Hepatocyte (in vitro differentiated cells): ENCODE data around the gene FBXO47. TPM values are rescaled to one million over a fixed set of nuclear protein-coding genes. Genes with fewer than 3 reads are reported as not detected.

Source experiments
- DNase-seq: peaks from one replicate; pipeline ENCODE4 v3.0.0-alpha.2; 2016; ENCODE audit warnings: low spot score
- H2AFZ ChIP-seq: fragments of 200-600 bp; sonication (generic); 2 replicates; pipeline ENCODE4 v1.6.0; 2016; ENCODE audit warnings: antibody characterized with exemption, mild to moderate bottlenecking
- H3K27ac ChIP-seq: fragments of 200-600 bp; sonication (generic); 2 replicates; pipeline ENCODE4 v1.5.1; 2016; ENCODE audit warnings: mild to moderate bottlenecking
- H3K27me3 ChIP-seq: fragments of 200-600 bp; sonication (generic); 2 replicates; pipeline ENCODE4 v1.6.1; 2016
- H3K36me3 ChIP-seq: fragments of 200-600 bp; sonication (generic); replicated peaks from 2 replicates; pipeline ENCODE4 v1.5.1; 2016; ENCODE audit warnings: low read depth; ENCODE audit not compliant: insufficient read depth
- H3K4me1 ChIP-seq: fragments of 200-600 bp; sonication (generic); 2 replicates; pipeline ENCODE4 v1.5.1; 2016; ENCODE audit warnings: mild to moderate bottlenecking, moderate library complexity; ENCODE audit not compliant: insufficient read depth
- H3K4me2 ChIP-seq: fragments of 200-600 bp; sonication (generic); 2 replicates; pipeline ENCODE4 v1.6.0; 2016
- H3K4me3 ChIP-seq: fragments of 200-600 bp; sonication (generic); 2 replicates; pipeline ENCODE4 v1.5.1; 2016; ENCODE audit warnings: mild to moderate bottlenecking
- H3K79me2 ChIP-seq: fragments of 200-600 bp; sonication (generic); 2 replicates; pipeline ENCODE4 v1.6.0; 2017; ENCODE audit warnings: mild to moderate bottlenecking
- H3K9me2 ChIP-seq: fragments of 200-600 bp; sonication (generic); replicated peaks from 2 replicates; pipeline ENCODE4 v1.6.0; 2017; ENCODE audit warnings: mild to moderate bottlenecking; ENCODE audit not compliant: insufficient read depth
- H3K9me3 ChIP-seq: fragments of 200-600 bp; sonication (generic); 2 replicates; pipeline ENCODE4 v1.5.1; 2016; ENCODE audit warnings: low read depth, mild to moderate bottlenecking
- H4K20me1 ChIP-seq: fragments of 200-600 bp; sonication (generic); 2 replicates; pipeline ENCODE4 v1.6.0; 2016; ENCODE audit warnings: mild to moderate bottlenecking; ENCODE audit not compliant: insufficient read depth, poor library complexity, severe bottlenecking
- EZH2 ChIP-seq: fragments of 200-600 bp; sonication (generic); IDR thresholded peaks from 2 replicates; pipeline ENCODE4 v1.6.1; 2016; ENCODE audit warnings: antibody characterized with exemption, mild to moderate bottlenecking, borderline replicate concordance
- EZH2phosphoT487 ChIP-seq: fragments of 200-600 bp; sonication (generic); IDR thresholded peaks from one replicate; pipeline ENCODE4 v1.6.1; 2018; ENCODE audit warnings: antibody characterized with exemption, mild to moderate bottlenecking, low read depth, moderate library complexity; ENCODE audit not compliant: unreplicated experiment, severe bottlenecking
- WGBS: methylation state at CpG from one replicate; pipeline ENCODE4 v1.1.6; 2016; ENCODE audit warnings: low lambda C conversion rate; ENCODE audit errors: missing lambda C conversion rate; 5-methylcytosine and 5-hydroxymethylcytosine counted together
- polyA plus RNA-seq: library from polyadenylated mRNA; unstranded; fragments of >200 nt; fragmentation: Nextera tagmentation; extraction: Ambion mirVana; gene quantifications from 2 replicates; pipeline ENCODE4 v1.2.1, GENCODE V29; 2016
- total RNA-seq: library from RNA; depleted of rRNA; stranded (reverse); fragments of >200 nt; gene quantifications from 2 replicates; pipeline ENCODE4 v1.2.3, GENCODE V29; 2014
- TF ChIP-seq, protein P1 (sequence below): fragments of 200-600 bp; sonication (generic); IDR thresholded peaks from 2 replicates; pipeline ENCODE4 v1.5.1; 2016; ENCODE audit warnings: antibody characterized with exemption, mild to moderate bottlenecking; ENCODE audit not compliant: poor library complexity

FBXO47 gene
- total and polyA plus RNA-seq, 2 experiments from 2014 or later: not detected

GRCh38 chr17:38892083-38892482 is 75.1 kb downstream of the FBXO47 start:
- H3K27ac ChIP-seq: no peak overlapping the region
- H3K9me3 ChIP-seq: no peaks in the 10 kb centered on the region
- H3K27me3 ChIP-seq: no peaks in the 10 kb centered on the region
- no peak overlapping the region for H2AFZ ChIP-seq
- no peak overlapping the region for H3K4me2 ChIP-seq
- H3K9me2 ChIP-seq: no peaks in the 10 kb centered on the region
- peaks cover 79% of the 10 kb centered on the region for H4K20me1 ChIP-seq
- H3K79me2 ChIP-seq: peaks cover 80% of the 10 kb centered on the region
- no peak for DNase-seq
- TF ChIP-seq EZH2phosphoT487 (no peak), EZH2 (no peak)
- TF ChIP-seq, protein P1, sequence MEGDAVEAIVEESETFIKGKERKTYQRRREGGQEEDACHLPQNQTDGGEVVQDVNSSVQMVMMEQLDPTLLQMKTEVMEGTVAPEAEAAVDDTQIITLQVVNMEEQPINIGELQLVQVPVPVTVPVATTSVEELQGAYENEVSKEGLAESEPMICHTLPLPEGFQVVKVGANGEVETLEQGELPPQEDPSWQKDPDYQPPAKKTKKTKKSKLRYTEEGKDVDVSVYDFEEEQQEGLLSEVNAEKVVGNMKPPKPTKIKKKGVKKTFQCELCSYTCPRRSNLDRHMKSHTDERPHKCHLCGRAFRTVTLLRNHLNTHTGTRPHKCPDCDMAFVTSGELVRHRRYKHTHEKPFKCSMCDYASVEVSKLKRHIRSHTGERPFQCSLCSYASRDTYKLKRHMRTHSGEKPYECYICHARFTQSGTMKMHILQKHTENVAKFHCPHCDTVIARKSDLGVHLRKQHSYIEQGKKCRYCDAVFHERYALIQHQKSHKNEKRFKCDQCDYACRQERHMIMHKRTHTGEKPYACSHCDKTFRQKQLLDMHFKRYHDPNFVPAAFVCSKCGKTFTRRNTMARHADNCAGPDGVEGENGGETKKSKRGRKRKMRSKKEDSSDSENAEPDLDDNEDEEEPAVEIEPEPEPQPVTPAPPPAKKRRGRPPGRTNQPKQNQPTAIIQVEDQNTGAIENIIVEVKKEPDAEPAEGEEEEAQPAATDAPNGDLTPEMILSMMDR: no peak
- no peaks in the 10 kb centered on the region for H3K36me3 ChIP-seq
- WGBS: 92% methylated on average over 4 of the region's 4 CpGs
- H3K4me3 ChIP-seq: no peak overlapping the region
- H3K4me1 ChIP-seq: peaks cover 16% of the 10 kb centered on the region

- WGBS: 93% methylated on average over 8 of the region's 8 CpGs
- no peaks in the 10 kb centered on the region for H3K36me3 ChIP-seq
- peaks cover 79% of the 10 kb centered on the region for H4K20me1 ChIP-seq
- H3K4me1 ChIP-seq: peaks cover 14% of the 10 kb centered on the region
- no peaks in the 10 kb centered on the region for H3K9me2 ChIP-seq
- H3K79me2 ChIP-seq: peaks cover 81% of the 10 kb centered on the region
- TF ChIP-seq EZH2: no peak
- no peak for TF ChIP-seq EZH2phosphoT487
- TF ChIP-seq, protein P1: no peak
- no peak for DNase-seq
- no peaks in the 10 kb centered on the region for H3K9me3 ChIP-seq
- no peaks in the 10 kb centered on the region for H3K27me3 ChIP-seq
- no peak overlapping the region for H2AFZ ChIP-seq
- H3K4me2 ChIP-seq: no peak overlapping the region
- no peak overlapping the region for H3K4me3 ChIP-seq
- H3K27ac ChIP-seq: no peak overlapping the region
These were observed 75.8 kb downstream of the FBXO47 start for GRCh38 chr17:38891441-38891840.

DNA sequence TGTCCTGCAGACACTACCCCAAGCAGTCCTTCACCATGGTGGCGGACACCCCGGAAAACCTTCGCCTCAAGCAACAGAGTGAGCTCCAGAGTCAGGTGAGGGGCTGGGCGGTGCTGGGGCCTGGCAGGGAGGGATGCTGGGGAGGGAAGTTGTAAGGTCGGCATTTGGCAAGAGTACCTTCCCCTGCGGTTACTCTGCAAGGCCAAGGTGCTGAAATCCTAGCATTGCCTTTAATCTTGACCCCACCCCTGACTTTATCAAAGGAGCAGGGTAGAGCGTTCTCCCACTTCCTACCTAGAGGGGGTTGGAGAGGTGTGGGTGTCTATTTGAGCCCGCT is 76.8 kb downstream of the FBXO47 start:
- no peak overlapping the region for H3K4me2 ChIP-seq
- no peak overlapping the region for H3K4me3 ChIP-seq
- no peaks in the 10 kb centered on the region for H3K9me3 ChIP-seq
- 92% methylated on average over 8 of the region's 8 CpGs for WGBS
- H2AFZ ChIP-seq: no peak overlapping the region
- no peak for DNase-seq
- H3K79me2 ChIP-seq: peaks cover 81% of the 10 kb centered on the region
- H4K20me1 ChIP-seq: peaks cover 86% of the 10 kb centered on the region
- no peaks in the 10 kb centered on the region for H3K36me3 ChIP-seq
- no peak overlapping the region for H3K27ac ChIP-seq
- H3K9me2 ChIP-seq: no peaks in the 10 kb centered on the region
- no peaks in the 10 kb centered on the region for H3K27me3 ChIP-seq
- peaks cover 21% of the 10 kb centered on the region for H3K4me1 ChIP-seq
- no peak for TF ChIP-seq EZH2phosphoT487
- TF ChIP-seq, protein P1: no peak
- TF ChIP-seq EZH2: no peak
